GM23338 (cell line): ENCODE results near the gene ADAT2.

Source experiments
- NANOG ChIP-seq: IDR thresholded peaks from 2 replicates; pipeline ENCODE4 v1.6.1; 2016; ENCODE audit warnings: antibody characterized with exemption, borderline replicate concordance
- REST ChIP-seq: IDR thresholded peaks from one replicate; pipeline ENCODE4 v1.6.1; 2018; ENCODE audit warnings: antibody characterized with exemption; ENCODE audit not compliant: unreplicated experiment
- TF ChIP-seq, protein P1 (sequence below), 2 experiments: fragments of 200-600 bp in 1 of 2; sonication (generic) in 1 of 2; conservative IDR thresholded peaks; 2 replicates each; pipeline versions ENCODE4 v1.5.1 to v1.6.1; 2016 to 2017; ENCODE audit warnings: antibody characterized with exemption in 2 of 2, low read depth in 2 of 2, mild to moderate bottlenecking in 2 of 2, moderate library complexity in 1 of 2

DNA sequence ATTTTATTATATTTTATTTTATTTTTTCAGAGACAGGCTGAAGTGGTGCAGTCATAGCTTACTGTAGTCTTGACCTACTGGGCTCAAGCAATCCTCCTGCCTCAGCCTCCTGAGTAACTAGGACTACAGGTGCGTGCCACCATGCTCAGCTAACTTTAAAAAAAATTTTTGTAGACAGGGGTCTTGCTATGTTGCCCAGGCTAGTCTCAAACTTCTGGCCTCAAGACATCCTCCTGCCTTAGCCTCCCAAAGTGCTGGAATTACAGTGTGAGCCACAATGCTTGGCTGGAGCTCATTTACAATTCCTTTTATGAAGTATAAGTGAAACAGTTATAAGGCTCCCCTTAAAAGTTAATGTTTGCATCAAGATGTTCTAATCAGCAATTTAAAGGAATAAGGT, 46.5 kb upstream of the ADAT2 start:
- TF ChIP-seq, protein P1, sequence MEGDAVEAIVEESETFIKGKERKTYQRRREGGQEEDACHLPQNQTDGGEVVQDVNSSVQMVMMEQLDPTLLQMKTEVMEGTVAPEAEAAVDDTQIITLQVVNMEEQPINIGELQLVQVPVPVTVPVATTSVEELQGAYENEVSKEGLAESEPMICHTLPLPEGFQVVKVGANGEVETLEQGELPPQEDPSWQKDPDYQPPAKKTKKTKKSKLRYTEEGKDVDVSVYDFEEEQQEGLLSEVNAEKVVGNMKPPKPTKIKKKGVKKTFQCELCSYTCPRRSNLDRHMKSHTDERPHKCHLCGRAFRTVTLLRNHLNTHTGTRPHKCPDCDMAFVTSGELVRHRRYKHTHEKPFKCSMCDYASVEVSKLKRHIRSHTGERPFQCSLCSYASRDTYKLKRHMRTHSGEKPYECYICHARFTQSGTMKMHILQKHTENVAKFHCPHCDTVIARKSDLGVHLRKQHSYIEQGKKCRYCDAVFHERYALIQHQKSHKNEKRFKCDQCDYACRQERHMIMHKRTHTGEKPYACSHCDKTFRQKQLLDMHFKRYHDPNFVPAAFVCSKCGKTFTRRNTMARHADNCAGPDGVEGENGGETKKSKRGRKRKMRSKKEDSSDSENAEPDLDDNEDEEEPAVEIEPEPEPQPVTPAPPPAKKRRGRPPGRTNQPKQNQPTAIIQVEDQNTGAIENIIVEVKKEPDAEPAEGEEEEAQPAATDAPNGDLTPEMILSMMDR (conservative IDR thresholded peaks at IDR 0.05; ENCODE audit: low read depth in 2 of 2), result no peak
- TF ChIP-seq NANOG, result no peak
- TF ChIP-seq REST, result no peak
